GM23338 (cell line): Measurements from ENCODE around the gene RCVRN. TPM values are rescaled to one million over a fixed set of nuclear protein-coding genes. Genes with fewer than 3 reads are reported as not detected.

Experiments used
- ATAC-seq: fragments of 200-7000 bp; cut with Tn5 transposase; 3 replicates; pipeline ENCODE4 v1.9.1; 2020
- DNase-seq: peaks from one replicate; pipeline ENCODE4 v3.0.0-alpha.2; 2015; ENCODE audit warnings: low spot score
- H2AFZ ChIP-seq: fragments of 200-600 bp; sonication (generic); 2 replicates; pipeline ENCODE4 v1.8.0; 2016; ENCODE audit warnings: antibody characterized with exemption, mild to moderate bottlenecking, moderate library complexity
- H3F3A ChIP-seq: fragments of 200-600 bp; sonication (generic); replicated peaks from 2 replicates; pipeline ENCODE4 v1.8.0; 2017; ENCODE audit warnings: antibody characterized with exemption, mixed run types, low read depth
- H3K27ac ChIP-seq: fragments of 200-600 bp; sonication (generic); 2 replicates; pipeline ENCODE4 v1.6.1; 2016; ENCODE audit warnings: low read depth
- H3K27me3 ChIP-seq: fragments of 200-600 bp; sonication (generic); 2 replicates; pipeline ENCODE4 v1.8.0; 2016; ENCODE audit warnings: mild to moderate bottlenecking, mixed run types, moderate library complexity; ENCODE audit not compliant: insufficient read depth
- H3K36me3 ChIP-seq: fragments of 200-600 bp; sonication (generic); 2 replicates; pipeline ENCODE4 v1.8.0; 2016; ENCODE audit warnings: mild to moderate bottlenecking; ENCODE audit not compliant: insufficient read depth
- H3K4me1 ChIP-seq: fragments of 200-600 bp; sonication (generic); 2 replicates; pipeline ENCODE4 v1.8.0; 2016; ENCODE audit warnings: mild to moderate bottlenecking, moderate library complexity; ENCODE audit not compliant: insufficient read depth
- H3K4me2 ChIP-seq: fragments of 200-600 bp; sonication (generic); 2 replicates; pipeline ENCODE4 v1.7.1; 2017; ENCODE audit warnings: mixed run types
- H3K4me3 ChIP-seq: fragments of 200-600 bp; sonication (generic); 2 replicates; pipeline ENCODE4 v1.6.1; 2016; ENCODE audit warnings: mixed run types
- H3K79me2 ChIP-seq: fragments of 200-600 bp; sonication (generic); replicated peaks from 2 replicates; pipeline ENCODE4 v1.8.0; 2017; ENCODE audit warnings: mild to moderate bottlenecking; ENCODE audit not compliant: insufficient read depth
- H3K9me2 ChIP-seq: fragments of 200-600 bp; sonication (generic); 2 replicates; pipeline ENCODE4 v1.8.0; 2017; ENCODE audit not compliant: insufficient read depth
- H4K20me1 ChIP-seq: fragments of 200-600 bp; sonication (generic); replicated peaks from 2 replicates; pipeline ENCODE4 v1.8.0; 2017; ENCODE audit warnings: mild to moderate bottlenecking; ENCODE audit not compliant: insufficient read depth
- H3K27ac Mint-ChIP-seq: 2 replicates; pipeline ENCODE4 v1.8.0; 2020; ENCODE audit warnings: inconsistent platforms, mild to moderate bottlenecking, moderate library complexity, mixed read lengths
- H3K27me3 Mint-ChIP-seq: 3 replicates; pipeline ENCODE4 v1.8.0; 2022; ENCODE audit warnings: low read depth, mild to moderate bottlenecking, moderate library complexity, mixed read lengths, inconsistent platforms; ENCODE audit not compliant: insufficient read depth, poor library complexity
- H3K36me3 Mint-ChIP-seq: 3 replicates; pipeline ENCODE4 v1.8.0; 2021; ENCODE audit warnings: low read depth, mild to moderate bottlenecking, inconsistent platforms, moderate library complexity, mixed read lengths
- H3K4me1 Mint-ChIP-seq: 3 replicates; pipeline ENCODE4 v1.8.0; 2020; ENCODE audit warnings: mild to moderate bottlenecking, inconsistent platforms, mixed read lengths
- H3K4me3 Mint-ChIP-seq: 3 replicates; pipeline ENCODE4 v1.8.0; 2021; ENCODE audit warnings: moderate library complexity, mild to moderate bottlenecking, inconsistent platforms, mixed read lengths
- H3K9me3 Mint-ChIP-seq: 3 replicates; pipeline ENCODE4 v1.8.0; 2020; ENCODE audit warnings: moderate library complexity, mild to moderate bottlenecking, inconsistent platforms, mixed read lengths
- ETS1 ChIP-seq: IDR thresholded peaks from 2 replicates; pipeline ENCODE4 v1.6.1; 2016; ENCODE audit warnings: antibody characterized with exemption
- EZH2phosphoT487 ChIP-seq: fragments of 200-600 bp; sonication (generic); IDR thresholded peaks from one replicate; pipeline ENCODE4 v1.8.1; 2018; ENCODE audit warnings: antibody characterized with exemption; ENCODE audit not compliant: unreplicated experiment
- JUNB ChIP-seq: IDR thresholded peaks from one replicate; pipeline ENCODE4 v1.6.1; 2016; ENCODE audit warnings: antibody characterized with exemption; ENCODE audit not compliant: unreplicated experiment
- ZNF114 ChIP-seq: fragments of 250-450 bp; sonication (Bioruptor Pico); IDR thresholded peaks from 2 replicates; pipeline ENCODE4 v1.5.0; 2020; ENCODE audit warnings: mild to moderate bottlenecking, moderate library complexity
- ZNF331 ChIP-seq: fragments of 250-450 bp; sonication (Bioruptor Pico); IDR thresholded peaks from 2 replicates; pipeline ENCODE4 v1.5.0; 2020; ENCODE audit warnings: low read depth, mild to moderate bottlenecking, moderate library complexity
- polyA plus RNA-seq: library from polyadenylated mRNA; unstranded; fragments of >200 nt; fragmentation: Nextera tagmentation; extraction: Ambion mirVana; gene quantifications from 2 replicates; pipeline ENCODE4 v1.2.1, GENCODE V29; 2016
- total RNA-seq: library from RNA; depleted of rRNA; stranded (reverse); fragments of >200 nt; shearing (Covaris generic); gene quantifications from 2 replicates; pipeline ENCODE4 v1.2.3, GENCODE V29; 2014
- TF ChIP-seq, protein P1 (sequence below), 2 experiments: fragments of 200-600 bp in 1 of 2; sonication (generic) in 1 of 2; conservative IDR thresholded peaks; 2 replicates each; pipeline versions ENCODE4 v1.5.1 to v1.6.1; 2016 to 2017; ENCODE audit warnings: antibody characterized with exemption in 2 of 2, low read depth in 2 of 2, mild to moderate bottlenecking in 2 of 2, moderate library complexity in 1 of 2

RCVRN gene
- total and polyA plus RNA-seq, 2 experiments from 2014 or later: not detected

DNA sequence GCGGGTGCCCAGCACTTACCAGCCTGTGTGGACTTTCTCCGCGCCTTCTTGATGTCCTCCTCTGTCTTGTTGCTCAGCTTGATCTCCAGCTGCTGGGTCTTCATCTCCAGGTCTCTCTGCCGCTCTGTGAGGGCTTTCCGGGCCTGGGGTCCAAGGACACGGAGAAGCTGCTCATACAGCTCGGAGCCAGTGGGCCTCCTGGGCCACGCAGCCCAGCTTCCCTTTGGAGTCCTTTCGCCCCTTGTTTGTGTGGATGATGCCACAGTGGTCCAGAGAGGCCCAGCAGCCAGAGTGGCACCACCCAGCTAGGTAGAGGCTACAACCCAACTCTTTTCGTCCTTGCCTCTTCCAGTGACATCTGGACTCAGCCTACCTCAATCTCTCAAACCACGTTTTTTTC lies 20.4 kb upstream of the RCVRN start:
- Mint-ChIP-seq H3K36me3 (no peaks in the 10 kb centered on the region), H3K27ac (no peak overlapping the region), H3K9me3 (no peaks in the 10 kb centered on the region), H3K4me3 (no peak overlapping the region), H3K27me3 (peaks cover 4% of the 10 kb centered on the region), H3K4me1 (peaks cover 8% of the 10 kb centered on the region)
- TF ChIP-seq ZNF114 (CRISPR knock-in tag): no peak
- no peak for TF ChIP-seq JUNB
- TF ChIP-seq ETS1: no peak
- TF ChIP-seq EZH2phosphoT487: no peak
- TF ChIP-seq, protein P1, sequence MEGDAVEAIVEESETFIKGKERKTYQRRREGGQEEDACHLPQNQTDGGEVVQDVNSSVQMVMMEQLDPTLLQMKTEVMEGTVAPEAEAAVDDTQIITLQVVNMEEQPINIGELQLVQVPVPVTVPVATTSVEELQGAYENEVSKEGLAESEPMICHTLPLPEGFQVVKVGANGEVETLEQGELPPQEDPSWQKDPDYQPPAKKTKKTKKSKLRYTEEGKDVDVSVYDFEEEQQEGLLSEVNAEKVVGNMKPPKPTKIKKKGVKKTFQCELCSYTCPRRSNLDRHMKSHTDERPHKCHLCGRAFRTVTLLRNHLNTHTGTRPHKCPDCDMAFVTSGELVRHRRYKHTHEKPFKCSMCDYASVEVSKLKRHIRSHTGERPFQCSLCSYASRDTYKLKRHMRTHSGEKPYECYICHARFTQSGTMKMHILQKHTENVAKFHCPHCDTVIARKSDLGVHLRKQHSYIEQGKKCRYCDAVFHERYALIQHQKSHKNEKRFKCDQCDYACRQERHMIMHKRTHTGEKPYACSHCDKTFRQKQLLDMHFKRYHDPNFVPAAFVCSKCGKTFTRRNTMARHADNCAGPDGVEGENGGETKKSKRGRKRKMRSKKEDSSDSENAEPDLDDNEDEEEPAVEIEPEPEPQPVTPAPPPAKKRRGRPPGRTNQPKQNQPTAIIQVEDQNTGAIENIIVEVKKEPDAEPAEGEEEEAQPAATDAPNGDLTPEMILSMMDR (conservative IDR thresholded peaks at IDR 0.05; ENCODE audit: low read depth in 2 of 2): no peak
- H3K79me2 ChIP-seq: no peaks in the 10 kb centered on the region
- H3K4me3 ChIP-seq: no peak overlapping the region
- H2AFZ ChIP-seq: no peak overlapping the region
- no peaks in the 10 kb centered on the region for H4K20me1 ChIP-seq
- DNase-seq (no peak), ATAC-seq (no peak)
- no peaks in the 10 kb centered on the region for H3K36me3 ChIP-seq
- H3K4me1 ChIP-seq: no peaks in the 10 kb centered on the region
- no peaks in the 10 kb centered on the region for H3K27me3 ChIP-seq
- no peak overlapping the region for H3K27ac ChIP-seq
- no peaks in the 10 kb centered on the region for H3F3A ChIP-seq
- H3K9me2 ChIP-seq: no peaks in the 10 kb centered on the region
- H3K4me2 ChIP-seq: no peak overlapping the region

GRCh38 chr17:9924735-9925191 lies 19.7 kb upstream of the RCVRN start:
- Mint-ChIP-seq H3K27ac (no peak overlapping the region; the same call in 1 of the 2 replicates), H3K27me3 (peaks cover 4% of the 10 kb centered on the region), H3K4me3 (no peak overlapping the region), H3K9me3 (no peaks in the 10 kb centered on the region), H3K36me3 (no peaks in the 10 kb centered on the region), H3K4me1 (peaks cover 8% of the 10 kb centered on the region)
- H3F3A ChIP-seq: no peaks in the 10 kb centered on the region
- no peak overlapping the region for H3K4me3 ChIP-seq
- no peaks in the 10 kb centered on the region for H3K27me3 ChIP-seq
- H3K4me2 ChIP-seq: no peak overlapping the region
- H2AFZ ChIP-seq: no peak overlapping the region
- H3K4me1 ChIP-seq: no peaks in the 10 kb centered on the region
- no peaks in the 10 kb centered on the region for H3K79me2 ChIP-seq
- H3K27ac ChIP-seq: no peak overlapping the region
- no peaks in the 10 kb centered on the region for H4K20me1 ChIP-seq
- no peaks in the 10 kb centered on the region for H3K36me3 ChIP-seq
- no peak for TF ChIP-seq ZNF331 (CRISPR knock-in tag)
- TF ChIP-seq, protein P1 (conservative IDR thresholded peaks at IDR 0.05; ENCODE audit: low read depth in 2 of 2): peak; percentile 81 to 85
- DNase-seq: peak; percentile 90
- peak; percentile 83 for ATAC-seq
- H3K9me2 ChIP-seq: no peaks in the 10 kb centered on the region
